CD4-positive, alpha-beta memory T cell (primary cell): ENCODE results near the gene PLSCR1. TPM values are rescaled to one million over a fixed set of nuclear protein-coding genes. Genes with fewer than 3 reads are reported as not detected.
"Not testable (repeated sequence)": the region's sequence is repeated elsewhere in the genome, so short reads cannot be mapped to it uniquely, and the experiment has no call there.

Experiments
- CTCF ChIA-PET: fragments of 350-600 bp; sonication (Branson Sonifier 250); formaldehyde crosslinking; loops from one replicate; lab custom pipeline; 2021; ENCODE audit warnings: inconsistent platforms; ENCODE audit not compliant: partially characterized antibody; lab: Charles Lee
- POLR2A ChIA-PET: fragments of 350-600 bp; sonication (Branson Sonifier 250); formaldehyde crosslinking; loops from one replicate; lab custom pipeline; 2021; ENCODE audit not compliant: partially characterized antibody; lab: Charles Lee
- DNase-seq, 5 donors: peaks; one replicate each; pipeline versions ENCODE4 v3.0.0 to v3.0.0-alpha.2; 2020 to 2022; ENCODE audit warnings: mixed read lengths in 1 of 5
- H3K27ac ChIP-seq: one replicate; pipeline ENCODE4 v1.7.0; 2013; ENCODE audit warnings: low read depth, low read length
- H3K27me3 ChIP-seq: 2 replicates; pipeline ENCODE4 v1.7.0; 2013; ENCODE audit warnings: mild to moderate bottlenecking, low read length, moderate library complexity; ENCODE audit not compliant: insufficient read depth
- H3K36me3 ChIP-seq: 2 replicates; pipeline ENCODE4 v1.7.0; 2013; ENCODE audit warnings: mild to moderate bottlenecking, low read length, moderate library complexity; ENCODE audit not compliant: insufficient read depth
- H3K4me1 ChIP-seq: 2 replicates; pipeline ENCODE4 v1.7.0; 2013; ENCODE audit warnings: mild to moderate bottlenecking, low read length, moderate library complexity; ENCODE audit not compliant: insufficient read depth
- H3K4me3 ChIP-seq, 2 donors: one replicate each; pipeline ENCODE4 v1.7.0; 2013; ENCODE audit warnings: low read length in 2 of 2, mild to moderate bottlenecking in 1 of 2
- H3K9me3 ChIP-seq, 2 donors: one replicate each; pipeline ENCODE4 v1.7.0; 2013; ENCODE audit warnings: low read length in 2 of 2, control low read depth in 1 of 2; ENCODE audit not compliant: control insufficient read depth in 1 of 2
- H3K27ac Mint-ChIP-seq, 7 donors: one replicate each; pipeline ENCODE4 v1.8.0; 2020 to 2021; ENCODE audit warnings: mixed read lengths in 7 of 7, mild to moderate bottlenecking in 6 of 7, inconsistent platforms in 3 of 7, moderate library complexity in 3 of 7
- H3K27me3 Mint-ChIP-seq, 2 donors: one replicate each; pipeline ENCODE4 v1.8.0; 2020 to 2021; ENCODE audit warnings: mixed read lengths in 2 of 2
- H3K36me3 Mint-ChIP-seq, 2 donors: one replicate each; pipeline ENCODE4 v1.8.0; 2020 to 2021; ENCODE audit warnings: mixed read lengths in 2 of 2, inconsistent platforms in 1 of 2, mild to moderate bottlenecking in 1 of 2
- H3K4me1 Mint-ChIP-seq, 4 donors: one replicate each; pipeline ENCODE4 v1.8.0; 2020 to 2021; ENCODE audit warnings: mixed read lengths in 4 of 4, mild to moderate bottlenecking in 1 of 4
- H3K4me3 Mint-ChIP-seq, 8 donors: one replicate each; pipeline ENCODE4 v1.8.0; 2020 to 2021; ENCODE audit warnings: mixed read lengths in 8 of 8, mild to moderate bottlenecking in 7 of 8, moderate library complexity in 6 of 8, inconsistent platforms in 3 of 8
- H3K9me3 Mint-ChIP-seq, 8 donors: one replicate each; pipeline ENCODE4 v1.8.0; 2020 to 2021; ENCODE audit warnings: mixed read lengths in 8 of 8, mild to moderate bottlenecking in 5 of 8, inconsistent platforms in 3 of 8, moderate library complexity in 1 of 8
- intact Hi-C: fragments of 100-400 bp; cut with micrococcal nuclease; formaldehyde crosslinking; loops from one replicate; pipeline ENCODE4 v1.15.1; 2023
- polyA plus RNA-seq, 2 donors: library from polyadenylated mRNA; unstranded; fragments of 300-500 nt; fragmentation: Illumina TruSeq; gene quantifications; one replicate each; pipeline ENCODE4 v1.2.3, GENCODE V29; 2021
- total RNA-seq, 2 experiments: library from RNA; stranded (reverse); gene quantifications; one replicate each; pipeline ENCODE4 v1.2.3, GENCODE V29; 2021

PLSCR1 gene
- total and polyA plus RNA-seq, 4 experiments from 2014 or later: 24.9 to 34.2 (median 24.9) TPM

DNA sequence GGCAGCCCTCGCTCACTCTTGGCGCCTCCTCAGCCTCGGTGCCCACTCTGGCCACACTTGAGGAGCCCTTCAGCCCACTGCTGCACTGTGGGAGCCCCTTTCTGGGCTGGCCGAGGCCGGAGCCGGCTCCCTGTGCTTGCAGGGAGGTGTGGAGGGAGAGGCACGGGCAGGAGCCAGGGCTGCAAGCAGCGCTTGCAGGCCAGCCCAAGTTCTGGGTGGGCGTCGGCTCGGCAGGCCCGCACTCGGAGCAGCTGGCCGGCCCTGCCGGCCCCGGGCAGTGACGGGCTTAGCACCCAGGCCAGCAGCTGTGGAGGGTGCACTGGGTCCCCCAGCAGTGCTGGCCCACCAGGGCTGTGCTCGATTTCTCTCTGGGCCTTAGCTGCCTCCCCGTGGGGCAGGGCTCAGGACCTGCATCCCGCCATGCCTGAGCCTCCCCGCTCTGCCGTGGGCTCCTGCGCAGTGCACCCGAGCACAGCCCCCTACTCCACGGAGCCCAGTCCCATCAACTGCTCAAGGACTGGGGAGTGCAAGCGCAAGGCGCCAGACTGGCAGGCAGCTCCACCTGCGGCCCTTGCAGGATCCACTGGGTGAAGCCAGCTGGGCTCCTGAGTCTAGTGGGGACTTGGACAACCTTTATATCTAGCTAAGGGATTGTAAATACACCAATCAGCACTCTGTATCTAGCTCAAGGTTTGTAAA lies 47.1 kb downstream of the PLSCR1 start:
- POLR2A ChIA-PET: interaction anchor here (0.9 kb wide), 1 partner anchor 28 kb away, joined by 3 read pairs; the partner anchor contains the start of gene PLSCR2
- H3K4me3 Mint-ChIP-seq: not testable (repeated sequence)

DNA sequence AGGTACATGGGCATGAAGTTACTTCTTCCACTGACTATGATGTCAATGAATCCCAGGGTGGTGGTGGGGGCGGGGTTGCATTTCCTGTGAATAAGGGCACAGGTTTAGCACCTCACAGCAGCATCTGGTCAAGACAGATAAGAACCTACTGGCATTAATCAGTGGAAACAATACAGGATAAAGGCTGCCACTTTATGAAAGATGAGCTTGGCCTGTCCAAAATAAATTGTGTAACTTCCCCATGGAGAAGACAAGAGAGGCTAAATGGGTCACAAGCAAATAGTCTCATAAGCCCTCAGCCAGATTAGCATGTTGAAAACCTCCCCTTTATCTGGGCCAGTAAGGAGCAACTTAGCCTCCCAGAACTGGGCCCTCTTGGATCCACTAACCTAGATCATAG lies 47.7 kb downstream of the PLSCR1 start:
- CTCF ChIA-PET: no interaction called here

More for the DNA sequence above, 47.1 kb downstream of the PLSCR1 start:
- Mint-ChIP-seq H3K4me1 (peaks cover 5 to 13% (median 8%) of the 10 kb centered on the region in 4 donors), H3K9me3 (peaks cover 0 to 12% (median 4%) of the 10 kb centered on the region in 8 donors)
- H3K4me1 ChIP-seq, CTCF ChIA-PET, DNase-seq, H3K36me3 Mint-ChIP-seq, H3K27ac ChIP-seq, H3K36me3 ChIP-seq, H3K27ac Mint-ChIP-seq, H3K4me3 ChIP-seq, H3K27me3 ChIP-seq, H3K9me3 ChIP-seq, H3K27me3 Mint-ChIP-seq, intact Hi-C loops: not testable (repeated sequence)

DNA sequence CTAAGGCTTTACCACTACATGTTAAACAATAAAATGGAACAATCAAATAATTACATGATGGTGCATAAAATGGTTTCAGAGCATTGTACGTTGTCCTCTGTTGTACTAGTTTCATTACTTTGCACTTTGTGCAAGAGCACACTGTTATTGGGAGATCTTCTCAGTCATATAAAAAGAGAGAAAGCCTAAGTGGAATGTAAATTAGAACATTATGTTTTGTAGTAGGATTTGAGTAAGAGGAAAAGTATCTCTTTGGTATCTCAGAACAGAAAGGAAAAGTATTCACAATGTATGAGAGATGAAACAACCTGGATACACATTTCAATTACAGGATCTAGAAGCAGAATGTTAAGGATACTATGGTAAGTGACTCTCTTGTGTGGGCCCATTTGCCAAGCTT lies 48.2 kb downstream of the PLSCR1 start:
- Histone ChIP-seq H3K27ac (no peak overlapping the region), H3K27me3 (no peaks in the 10 kb centered on the region), H3K36me3 (no peaks in the 10 kb centered on the region), H3K4me1 (peaks cover 7% of the 10 kb centered on the region), H3K9me3 (no peaks in the 10 kb centered on the region), H3K4me3 (no peak overlapping the region)
- Mint-ChIP-seq H3K36me3 (peaks cover 0 to 4% of the 10 kb centered on the region in 2 donors), H3K4me1 (peaks cover 5 to 13% (median 8%) of the 10 kb centered on the region in 4 donors), H3K27ac (no peak overlapping the region), H3K27me3 (peaks cover 0 to 6% of the 10 kb centered on the region in 2 donors), H3K4me3 (no peak overlapping the region), H3K9me3 (peaks cover 0 to 22% (median 11%) of the 10 kb centered on the region in 8 donors)
- no peak for DNase-seq
- intact Hi-C loops: no loop called here
- ChIA-PET CTCF (no interaction called here), POLR2A (no interaction called here)

More for the DNA sequence above, 47.7 kb downstream of the PLSCR1 start:
- intact Hi-C loops: no loop called here
- H3K27me3 ChIP-seq: no peaks in the 10 kb centered on the region
- no peaks in the 10 kb centered on the region for H3K9me3 ChIP-seq
- Mint-ChIP-seq H3K4me1 (peaks cover 5 to 13% (median 8%) of the 10 kb centered on the region in 4 donors), H3K27ac (no peak overlapping the region), H3K4me3 (no peak overlapping the region), H3K36me3 (peaks cover 0 to 4% of the 10 kb centered on the region in 2 donors), H3K9me3 (peaks cover 0 to 17% (median 9%) of the 10 kb centered on the region in 8 donors), H3K27me3 (peaks cover 0 to 6% of the 10 kb centered on the region in 2 donors)
- POLR2A ChIA-PET: no interaction called here
- H3K4me1 ChIP-seq: peaks cover 7% of the 10 kb centered on the region
- H3K4me3 ChIP-seq: no peak overlapping the region
- no peak overlapping the region for H3K27ac ChIP-seq
- H3K36me3 ChIP-seq: no peaks in the 10 kb centered on the region
- DNase-seq: no peak

DNA sequence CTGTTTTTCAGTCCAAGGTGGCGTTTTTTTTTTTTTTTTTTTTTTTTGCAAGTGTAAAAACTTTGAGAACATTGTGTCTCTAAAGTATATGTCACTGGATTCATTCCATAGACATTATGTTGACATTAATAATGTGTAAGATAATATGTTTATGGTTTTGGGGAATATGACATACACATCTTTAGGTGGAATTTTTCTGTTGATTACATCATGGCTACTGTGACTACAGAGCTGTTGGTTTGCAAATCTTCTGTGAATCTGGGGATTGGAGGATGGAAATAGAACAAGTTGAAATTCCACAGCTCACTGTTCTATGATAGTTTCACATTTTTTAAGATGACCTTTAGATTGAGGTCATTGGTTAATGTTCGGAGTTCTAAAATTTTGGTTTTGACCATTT lies 50.6 kb downstream of the PLSCR1 start:
- H3K9me3 Mint-ChIP-seq: peaks cover 1 to 43% (median 24%) of the 10 kb centered on the region in 8 donors

DNA sequence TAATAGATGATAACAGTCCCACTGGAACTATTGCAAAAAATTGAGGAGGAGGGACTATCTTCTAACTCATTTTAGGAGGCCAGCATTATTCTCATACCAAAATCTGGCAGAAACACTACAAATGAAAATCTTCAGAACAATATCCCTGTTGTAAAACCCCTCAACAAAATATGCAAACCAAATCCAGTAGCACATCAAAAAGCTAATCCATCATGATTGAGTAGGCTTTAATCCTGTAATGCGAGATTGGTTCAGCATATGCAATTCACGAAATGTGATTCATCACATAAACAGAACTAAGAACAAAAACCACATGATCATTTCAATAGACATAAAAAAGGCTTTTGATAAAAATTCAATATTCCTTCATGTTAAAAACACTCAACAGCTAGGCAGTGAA lies 51.2 kb downstream of the PLSCR1 start:
- Histone ChIP-seq H3K4me3 (no peak overlapping the region), H3K9me3 (no peaks in the 10 kb centered on the region), H3K27me3 (no peaks in the 10 kb centered on the region), H3K36me3 (no peaks in the 10 kb centered on the region), H3K4me1 (peaks cover 1% of the 10 kb centered on the region), H3K27ac (no peak overlapping the region)
- Mint-ChIP-seq H3K27me3 (peaks cover 5 to 6% of the 10 kb centered on the region in 2 donors), H3K4me1 (peaks cover 3 to 8% (median 6%) of the 10 kb centered on the region in 4 donors), H3K9me3 (peaks cover 4 to 44% (median 25%) of the 10 kb centered on the region in 8 donors), H3K36me3 (peaks cover 0 to 4% of the 10 kb centered on the region in 2 donors), H3K4me3 (no peak overlapping the region), H3K27ac (no peak overlapping the region)
- POLR2A ChIA-PET: no interaction called here
- intact Hi-C loops: no loop called here
- CTCF ChIA-PET: no interaction called here
- DNase-seq: no peak

More for the DNA sequence above, 50.6 kb downstream of the PLSCR1 start:
- Histone ChIP-seq H3K27me3 (no peaks in the 10 kb centered on the region), H3K27ac (no peak overlapping the region), H3K4me3 (no peak overlapping the region), H3K4me1 (peaks cover 7% of the 10 kb centered on the region), H3K36me3 (no peaks in the 10 kb centered on the region), H3K9me3 (no peaks in the 10 kb centered on the region)
- peaks cover 0 to 4% of the 10 kb centered on the region in 2 donors for H3K36me3 Mint-ChIP-seq
- H3K27me3 Mint-ChIP-seq: peaks cover 5 to 6% of the 10 kb centered on the region in 2 donors
- H3K27ac Mint-ChIP-seq: no peak overlapping the region
- POLR2A ChIA-PET: no interaction called here
- CTCF ChIA-PET: no interaction called here
- DNase-seq: no peak
- peaks cover 5 to 13% (median 8%) of the 10 kb centered on the region in 4 donors for H3K4me1 Mint-ChIP-seq
- H3K4me3 Mint-ChIP-seq: no peak overlapping the region
- intact Hi-C loops: no loop called here

DNA sequence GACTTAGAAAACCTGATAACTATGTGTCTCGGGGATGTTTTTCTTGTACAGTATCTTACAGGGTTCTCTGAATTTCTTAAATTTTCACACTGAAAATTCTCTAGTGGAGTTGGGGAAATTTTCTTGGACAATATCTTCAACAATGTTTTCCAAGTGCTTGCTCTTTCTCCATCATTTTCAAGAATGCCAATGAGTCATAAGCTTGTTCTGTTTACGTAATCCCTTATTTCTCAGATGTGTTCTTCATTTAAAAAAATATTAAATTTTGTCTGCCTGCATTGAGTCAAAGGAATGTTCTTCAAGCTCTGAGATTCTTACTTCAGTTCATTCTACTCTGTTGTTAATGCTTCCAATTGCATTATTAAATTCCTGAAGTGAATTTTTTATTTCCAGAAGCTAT lies 53.1 kb downstream of the PLSCR1 start:
- no peak overlapping the region for H3K27ac Mint-ChIP-seq
- intact Hi-C loops: no loop called here
- ChIA-PET POLR2A (no interaction called here), CTCF (interaction anchor here (1.2 kb wide), 1 partner anchor 52 kb away, joined by 3 read pairs; no protein-coding TSS in a partner anchor)
- Histone ChIP-seq H3K27ac (no peak overlapping the region), H3K27me3 (no peaks in the 10 kb centered on the region), H3K36me3 (no peaks in the 10 kb centered on the region), H3K9me3 (no peaks in the 10 kb centered on the region), H3K4me3 (no peak overlapping the region), H3K4me1 (no peaks in the 10 kb centered on the region)
- no peak overlapping the region for H3K4me3 Mint-ChIP-seq
- H3K36me3 Mint-ChIP-seq: peaks cover 0 to 4% of the 10 kb centered on the region in 2 donors
- H3K4me1 Mint-ChIP-seq: no peaks in the 10 kb centered on the region
- H3K9me3 Mint-ChIP-seq: peaks cover 4 to 63% (median 26%) of the 10 kb centered on the region in 8 donors
- peaks cover 8% of the 10 kb centered on the region in 2 donors for H3K27me3 Mint-ChIP-seq
- DNase-seq: no peak

DNA sequence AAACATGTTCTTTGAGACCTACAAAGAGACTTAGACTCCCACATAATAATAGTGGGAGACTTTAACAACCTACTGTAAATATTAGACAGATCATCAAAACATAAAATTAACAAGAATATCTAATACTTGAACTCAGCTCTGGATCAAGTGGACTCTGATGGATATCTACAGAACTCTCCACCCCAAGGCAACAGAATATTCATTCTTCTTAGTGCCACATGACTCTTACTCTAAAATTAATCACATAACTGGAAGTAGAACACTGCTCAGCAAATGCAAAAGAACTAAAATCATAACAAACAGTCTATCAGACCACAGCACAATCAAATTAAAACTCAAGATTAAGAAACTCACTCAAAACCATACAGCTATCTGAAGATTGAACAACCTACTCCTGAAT lies 59.1 kb downstream of the PLSCR1 start:
- Histone ChIP-seq H3K27ac (no peak overlapping the region), H3K36me3 (no peaks in the 10 kb centered on the region), H3K9me3 (no peaks in the 10 kb centered on the region), H3K4me1 (no peaks in the 10 kb centered on the region), H3K27me3 (no peaks in the 10 kb centered on the region), H3K4me3 (no peak overlapping the region)
- Mint-ChIP-seq H3K27me3 (peaks cover 10 to 20% of the 10 kb centered on the region in 2 donors), H3K4me3 (no peak overlapping the region), H3K36me3 (no peaks in the 10 kb centered on the region), H3K9me3 (peaks cover 6 to 48% (median 21%) of the 10 kb centered on the region in 8 donors), H3K27ac (no peak overlapping the region), H3K4me1 (no peaks in the 10 kb centered on the region)
- intact Hi-C loops: no loop called here
- DNase-seq: no peak
- CTCF ChIA-PET: no interaction called here
- POLR2A ChIA-PET: no interaction called here
